ENCODE results near the gene SURF2.

GRCh38 chr9:133347985-133348717, 8.2 kb upstream of the SURF2 start, which contains the start of the genes MED22 and RPL7A:
- TF ChIP-seq TAF1 (IDR thresholded peaks at IDR 0.05; ENCODE audit: borderline replicate concordance, low read depth, low read length) (peak; percentile 99), NRF1 (IDR thresholded peaks at IDR 0.05; ENCODE audit: low read depth, low read length) (no peak)
